ENCODE data around the gene AKR7A3. TPM values are rescaled to one million over a fixed set of nuclear protein-coding genes. Genes with fewer than 3 reads are reported as not detected.

Gene AKR7A3
- total and polyA plus RNA-seq, 2 experiments from 2014 or later: 0.11 to 0.18 TPM

DNA sequence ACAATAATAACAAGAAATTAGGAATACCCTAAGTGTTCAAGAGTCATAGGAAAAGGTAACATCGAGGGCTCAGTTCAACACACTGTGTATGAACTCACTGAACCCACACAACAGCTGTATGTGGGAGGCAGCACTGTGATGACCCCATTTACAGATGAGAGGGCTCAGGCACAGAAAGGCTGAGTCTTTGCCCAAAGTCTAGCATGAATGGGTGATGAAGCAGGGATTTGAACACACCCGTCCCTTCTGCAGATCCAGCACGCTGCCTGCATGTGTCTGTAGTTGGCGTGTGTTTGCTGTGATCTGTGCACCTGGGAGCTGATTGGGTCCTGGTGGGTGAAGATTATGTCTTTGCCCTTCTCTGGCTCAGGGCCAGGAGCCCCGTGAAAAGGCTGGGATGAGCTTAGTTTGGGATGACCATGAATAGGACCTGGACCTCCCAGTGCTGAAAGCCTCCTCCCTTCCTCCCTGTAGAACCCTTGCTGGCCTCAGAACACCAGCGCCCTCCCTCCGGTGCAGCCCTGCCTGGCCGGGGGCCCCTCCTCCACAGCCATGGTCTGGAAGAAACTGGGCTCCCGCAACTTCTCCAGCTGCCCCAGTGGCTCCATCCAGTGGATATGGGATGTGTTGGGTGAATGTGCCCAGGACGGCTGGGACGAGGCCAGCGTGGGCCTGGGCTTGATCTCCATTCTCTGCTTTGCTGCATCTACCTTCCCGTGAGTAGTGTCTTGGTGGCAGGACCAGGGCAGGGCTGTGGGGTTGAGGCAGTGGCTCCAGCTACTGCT is 28.7 kb upstream of the AKR7A3 start:
- Histone ChIP-seq H3K4me3 (no peak overlapping the region), H3K36me3 (ENCODE audit: low read depth) (no peaks in the 10 kb centered on the region; the same call in 1 of the 2 replicates), H3K27me3 (replicated peaks; ENCODE audit: insufficient read depth) (no peaks in the 10 kb centered on the region), H3K9me2 (ENCODE audit: insufficient read depth) (no peaks in the 10 kb centered on the region), H4K20me1 (ENCODE audit: insufficient read depth) (no peaks in the 10 kb centered on the region), H3K79me2 (ENCODE audit: insufficient read depth) (peaks cover 26% of the 10 kb centered on the region), H3K4me2 (ENCODE audit: unreplicated experiment) (no peak overlapping the region), H3F3A (ENCODE audit: insufficient read depth) (0 out of 2 replicates have a peak, but pooled peaks cover 8% of the 10 kb centered on the region), H3K9ac (no peak overlapping the region), H3K9me3 (ENCODE audit: low read depth) (no peaks in the 10 kb centered on the region), H2AFZ (no peak overlapping the region), H3K4me1 (ENCODE audit: insufficient read depth) (peaks cover 8% of the 10 kb centered on the region; the same call in 1 of the 2 replicates), H3K27ac (no peak overlapping the region)
- DNase-seq: no peak
- in situ Hi-C loops (cut with MboI): no loop called here
- whole genome bisulfite sequencing, 2 experiments (ENCODE audit: low coverage in 1 of 2, low lambda C conversion rate in 2 of 2, missing lambda C conversion rate in 2 of 2): 78 to 79% methylated on average over 13 of the region's 13 CpGs
- no peak for TF ChIP-seq EZH2phosphoT487 (IDR thresholded peaks at IDR 0.05; ENCODE audit: insufficient read depth, low read depth)
- no peak for TF ChIP-seq EZH2 (IDR thresholded peaks at IDR 0.05; ENCODE audit: insufficient read depth, poor library complexity, severe bottlenecking)

DNA sequence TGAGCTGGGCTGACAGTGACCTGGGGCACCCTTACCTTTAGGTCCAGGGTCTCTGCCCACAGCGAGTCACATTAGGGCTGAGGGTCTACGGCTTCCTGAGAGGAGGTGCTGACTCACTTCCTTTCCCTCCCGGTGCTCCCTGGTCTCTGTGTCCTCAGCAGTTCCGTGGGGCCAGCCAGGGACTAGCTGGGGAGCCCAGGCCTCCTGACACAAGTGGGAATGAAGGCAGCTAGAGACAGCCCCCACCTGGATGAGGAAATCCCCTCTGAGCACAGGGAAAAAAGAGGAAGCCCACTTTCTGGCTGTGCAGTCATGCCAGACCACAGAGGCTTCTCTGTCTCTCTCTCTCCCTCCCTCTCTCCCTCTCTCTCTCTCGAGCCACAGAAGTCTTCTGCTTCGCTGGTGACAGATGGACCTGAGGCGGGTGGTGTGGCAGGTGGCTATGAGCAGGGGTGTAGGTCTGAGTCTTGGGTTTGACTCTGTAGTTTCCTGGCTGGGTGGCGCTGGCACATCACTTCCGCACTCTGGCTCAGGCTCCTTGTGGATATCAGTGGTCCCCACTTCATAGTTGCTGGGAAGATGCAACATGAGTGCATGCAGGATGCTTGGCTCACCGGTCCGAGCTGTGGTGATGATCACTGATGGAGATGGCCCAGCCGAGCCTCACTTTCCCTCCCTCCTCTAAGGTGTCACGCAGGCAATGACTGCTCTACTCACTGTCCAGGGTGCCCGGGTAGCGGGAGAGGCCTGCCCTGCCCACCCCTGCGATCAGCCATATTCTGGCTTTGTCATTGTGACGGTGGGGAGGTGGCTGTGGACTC is 27.0 kb upstream of the AKR7A3 start:
- no peak overlapping the region for H3K4me2 ChIP-seq (ENCODE audit: unreplicated experiment)
- H3K27me3 ChIP-seq (replicated peaks; ENCODE audit: insufficient read depth): no peaks in the 10 kb centered on the region
- H3K9me2 ChIP-seq (ENCODE audit: insufficient read depth): no peaks in the 10 kb centered on the region
- TF ChIP-seq EZH2 (IDR thresholded peaks at IDR 0.05; ENCODE audit: insufficient read depth, poor library complexity, severe bottlenecking) (no peak), EZH2phosphoT487 (IDR thresholded peaks at IDR 0.05; ENCODE audit: insufficient read depth, low read depth) (no peak)
- H3F3A ChIP-seq (ENCODE audit: insufficient read depth): 0 out of 2 replicates have a peak, but pooled peaks cover 8% of the 10 kb centered on the region
- H3K4me1 ChIP-seq (ENCODE audit: insufficient read depth): peaks cover 14% of the 10 kb centered on the region
- in situ Hi-C loops (cut with MboI): no loop called here
- no peak overlapping the region for H3K27ac ChIP-seq
- H3K79me2 ChIP-seq (ENCODE audit: insufficient read depth): peaks cover 31% of the 10 kb centered on the region
- H3K9me3 ChIP-seq (ENCODE audit: low read depth): no peaks in the 10 kb centered on the region
- no peak overlapping the region for H2AFZ ChIP-seq
- H3K9ac ChIP-seq: no peak overlapping the region
- no peaks in the 10 kb centered on the region; the same call in 1 of the 2 replicates for H4K20me1 ChIP-seq (ENCODE audit: insufficient read depth)
- H3K4me3 ChIP-seq: no peak overlapping the region
- 68 to 73% methylated on average over 17 of the region's 17 CpGs for WGBS, 2 experiments (ENCODE audit: low coverage in 1 of 2, low lambda C conversion rate in 2 of 2, missing lambda C conversion rate in 2 of 2)
- H3K36me3 ChIP-seq (ENCODE audit: low read depth): no peaks in the 10 kb centered on the region; the same call in 1 of the 2 replicates
- DNase-seq: peak; percentile 59

DNA sequence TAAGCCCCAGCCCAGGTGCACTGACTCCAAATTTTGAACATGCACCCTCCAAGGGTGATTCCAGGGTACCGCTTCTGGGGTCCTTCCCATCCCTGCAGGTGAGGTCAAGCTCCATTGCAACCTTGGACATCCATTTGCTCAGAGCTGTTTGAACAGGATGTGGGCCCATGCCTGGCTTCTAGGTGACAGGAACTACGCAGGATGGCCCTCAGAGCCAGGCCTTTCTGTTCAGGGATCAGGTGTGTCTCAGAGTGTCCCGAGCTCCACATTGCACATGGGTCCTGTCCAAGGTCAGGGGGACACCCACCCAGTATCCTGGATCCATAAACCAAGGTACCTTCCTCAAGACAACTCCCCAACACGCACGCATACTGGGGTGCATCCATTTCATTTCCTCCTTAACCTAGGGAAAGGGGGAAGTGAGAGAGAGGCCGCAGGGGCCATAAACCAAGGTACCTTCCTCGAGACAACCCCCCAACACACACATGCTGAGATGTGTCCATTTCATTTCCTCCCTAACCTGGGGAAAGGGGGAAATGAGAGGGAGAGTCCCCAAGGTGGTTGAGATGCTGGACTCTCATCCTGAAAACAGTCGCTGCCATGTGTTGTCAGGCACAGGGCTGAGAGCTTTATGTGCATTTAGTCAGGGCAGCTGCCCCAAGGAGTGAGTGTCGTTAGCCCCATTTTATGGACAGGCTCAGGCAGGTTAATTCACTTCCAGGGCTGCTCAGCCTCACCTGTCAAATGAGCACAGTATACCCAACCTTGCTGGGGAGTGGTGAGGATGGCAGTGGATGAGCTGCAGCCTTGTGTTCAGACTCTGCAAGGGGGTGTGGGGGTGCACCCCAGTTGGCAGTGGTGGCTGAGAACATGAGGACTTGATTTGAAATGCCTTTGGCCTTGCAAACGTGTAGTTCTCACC is 25.7 kb upstream of the AKR7A3 start:
- Histone ChIP-seq H3K36me3 (ENCODE audit: low read depth) (no peaks in the 10 kb centered on the region; the same call in 1 of the 2 replicates), H4K20me1 (ENCODE audit: insufficient read depth) (no peaks in the 10 kb centered on the region; the same call in 1 of the 2 replicates), H3K4me2 (ENCODE audit: unreplicated experiment) (no peak overlapping the region), H3K27me3 (replicated peaks; ENCODE audit: insufficient read depth) (no peaks in the 10 kb centered on the region), H3K9me2 (ENCODE audit: insufficient read depth) (no peaks in the 10 kb centered on the region), H3F3A (ENCODE audit: insufficient read depth) (0 out of 2 replicates have a peak, but pooled peaks cover 8% of the 10 kb centered on the region), H3K4me1 (ENCODE audit: insufficient read depth) (peaks cover 16% of the 10 kb centered on the region), H3K4me3 (no peak overlapping the region), H3K9ac (no peak overlapping the region), H3K27ac (no peak overlapping the region), H2AFZ (no peak overlapping the region), H3K9me3 (ENCODE audit: low read depth) (no peaks in the 10 kb centered on the region), H3K79me2 (ENCODE audit: insufficient read depth) (peaks cover 42% of the 10 kb centered on the region)
- 89 to 93% methylated on average over 10 of the region's 10 CpGs for WGBS, 2 experiments (ENCODE audit: low coverage in 1 of 2, low lambda C conversion rate in 2 of 2, missing lambda C conversion rate in 2 of 2)
- no peak for DNase-seq
- TF ChIP-seq EZH2phosphoT487 (IDR thresholded peaks at IDR 0.05; ENCODE audit: insufficient read depth, low read depth): no peak
- in situ Hi-C loops (cut with MboI): no loop called here

DNA sequence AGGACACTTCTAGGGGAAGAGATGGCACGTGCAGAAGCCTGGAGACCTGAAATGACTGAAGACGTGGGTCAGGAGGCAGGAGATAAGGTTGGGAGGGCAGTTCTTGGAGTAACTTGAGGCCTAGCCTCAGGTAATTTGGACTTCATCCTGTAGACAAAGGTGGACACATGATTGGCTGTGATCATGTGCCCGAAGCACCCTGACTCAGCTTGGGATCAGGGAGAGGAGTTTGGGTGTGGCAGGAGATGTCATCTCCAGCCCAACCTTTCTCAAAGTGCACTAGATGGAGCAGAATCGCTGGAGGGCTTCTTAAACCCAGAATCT is 25.0 kb upstream of the AKR7A3 start:
- H3K4me3 ChIP-seq: peak overlapping the region; percentile 82
- H2AFZ ChIP-seq: no peak overlapping the region
- H3K79me2 ChIP-seq (ENCODE audit: insufficient read depth): peaks cover 48% of the 10 kb centered on the region
- H3K36me3 ChIP-seq (ENCODE audit: low read depth): no peaks in the 10 kb centered on the region; the same call in 1 of the 2 replicates
- peaks cover 19% of the 10 kb centered on the region for H3K4me1 ChIP-seq (ENCODE audit: insufficient read depth)
- H3K27me3 ChIP-seq (replicated peaks; ENCODE audit: insufficient read depth): no peaks in the 10 kb centered on the region
- peak overlapping the region; percentile 90 for H3K4me2 ChIP-seq (ENCODE audit: unreplicated experiment)
- DNase-seq: peak; percentile 35
- H3K9ac ChIP-seq: 0 out of 2 replicates have a peak overlapping the region, but pooled peaks have one; percentile 88
- H3K9me2 ChIP-seq (ENCODE audit: insufficient read depth): no peaks in the 10 kb centered on the region
- H3K27ac ChIP-seq: no peak overlapping the region
- H3F3A ChIP-seq (ENCODE audit: insufficient read depth): 0 out of 2 replicates have a peak, but pooled peaks cover 8% of the 10 kb centered on the region
- H4K20me1 ChIP-seq (ENCODE audit: insufficient read depth): no peaks in the 10 kb centered on the region; the same call in 1 of the 2 replicates
- no peaks in the 10 kb centered on the region for H3K9me3 ChIP-seq (ENCODE audit: low read depth)
- in situ Hi-C loops (cut with MboI): no loop called here
- no peak for TF ChIP-seq EZH2phosphoT487 (IDR thresholded peaks at IDR 0.05; ENCODE audit: insufficient read depth, low read depth)
- TF ChIP-seq EZH2 (IDR thresholded peaks at IDR 0.05; ENCODE audit: insufficient read depth, poor library complexity, severe bottlenecking): no peak
- 75% methylated on average over 4 of the region's 4 CpGs for WGBS, 2 experiments (ENCODE audit: low coverage in 1 of 2, low lambda C conversion rate in 2 of 2, missing lambda C conversion rate in 2 of 2)
